Measurements from ENCODE around the gene HIPK2. TPM values are rescaled to one million over a fixed set of nuclear protein-coding genes. Genes with fewer than 3 reads are reported as not detected.

Gene HIPK2
- total RNA-seq, 1 donor = 28.8 TPM

DNA sequence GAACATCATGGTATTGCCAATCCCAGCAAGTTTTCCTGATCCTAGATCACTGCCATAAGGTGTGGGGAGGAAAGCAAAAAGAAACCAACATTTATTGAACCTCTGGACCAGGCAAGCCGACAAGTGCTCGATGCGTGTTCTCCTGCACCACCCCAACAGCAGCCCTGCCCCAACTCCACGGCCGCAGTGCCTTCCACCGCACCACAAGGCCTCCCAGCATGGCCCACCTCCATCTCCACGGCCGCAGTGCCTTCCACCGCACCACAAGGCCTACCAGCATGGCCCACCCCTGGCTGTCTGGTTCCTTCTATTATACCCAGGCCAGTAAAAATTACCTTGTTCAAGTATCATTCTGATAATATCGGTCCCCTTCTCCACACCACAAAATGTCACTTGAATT is 8.7 kb downstream of the HIPK2 start:
- H3K4me3 ChIP-seq (ENCODE audit: low read depth, low read length) = no peak overlapping the region
- TF ChIP-seq, protein P1, sequence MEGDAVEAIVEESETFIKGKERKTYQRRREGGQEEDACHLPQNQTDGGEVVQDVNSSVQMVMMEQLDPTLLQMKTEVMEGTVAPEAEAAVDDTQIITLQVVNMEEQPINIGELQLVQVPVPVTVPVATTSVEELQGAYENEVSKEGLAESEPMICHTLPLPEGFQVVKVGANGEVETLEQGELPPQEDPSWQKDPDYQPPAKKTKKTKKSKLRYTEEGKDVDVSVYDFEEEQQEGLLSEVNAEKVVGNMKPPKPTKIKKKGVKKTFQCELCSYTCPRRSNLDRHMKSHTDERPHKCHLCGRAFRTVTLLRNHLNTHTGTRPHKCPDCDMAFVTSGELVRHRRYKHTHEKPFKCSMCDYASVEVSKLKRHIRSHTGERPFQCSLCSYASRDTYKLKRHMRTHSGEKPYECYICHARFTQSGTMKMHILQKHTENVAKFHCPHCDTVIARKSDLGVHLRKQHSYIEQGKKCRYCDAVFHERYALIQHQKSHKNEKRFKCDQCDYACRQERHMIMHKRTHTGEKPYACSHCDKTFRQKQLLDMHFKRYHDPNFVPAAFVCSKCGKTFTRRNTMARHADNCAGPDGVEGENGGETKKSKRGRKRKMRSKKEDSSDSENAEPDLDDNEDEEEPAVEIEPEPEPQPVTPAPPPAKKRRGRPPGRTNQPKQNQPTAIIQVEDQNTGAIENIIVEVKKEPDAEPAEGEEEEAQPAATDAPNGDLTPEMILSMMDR (IDR thresholded peaks at IDR 0.05; ENCODE audit: insufficient read depth, low read length) = no peak
- no peak for DNase-seq (ENCODE audit: low read depth)

GRCh38 chr7:139768249-139768824 is 9.5 kb downstream of the HIPK2 start:
- H3K4me3 ChIP-seq (ENCODE audit: low read depth, low read length) = no peak overlapping the region
- TF ChIP-seq, protein P1 (IDR thresholded peaks at IDR 0.05; ENCODE audit: insufficient read depth, low read length) = no peak
- no peak for DNase-seq (ENCODE audit: low read depth)

GRCh38 chr7:139767561-139767982 is 10.2 kb downstream of the HIPK2 start:
- TF ChIP-seq, protein P1 (IDR thresholded peaks at IDR 0.05; ENCODE audit: insufficient read depth, low read length) = no peak

DNA sequence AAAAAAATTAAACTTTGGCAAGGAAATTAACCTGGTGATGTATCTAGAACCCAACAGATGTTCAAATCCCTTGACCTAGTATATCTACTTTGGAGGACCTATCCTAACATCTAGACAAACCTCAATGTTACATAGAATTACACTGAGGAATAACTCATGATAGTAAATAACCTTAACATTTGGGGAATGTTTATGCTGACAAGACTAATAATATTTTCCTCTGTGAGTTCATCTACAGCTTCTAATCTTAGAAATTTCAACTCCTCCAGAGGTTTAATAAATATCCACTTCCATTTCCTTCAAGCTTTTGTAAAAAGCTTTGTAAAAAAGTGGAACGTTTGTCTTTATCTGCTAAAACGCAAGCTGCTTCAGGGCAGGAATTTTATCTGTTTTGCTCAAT is 12.7 kb downstream of the HIPK2 start:
- no peak for DNase-seq (ENCODE audit: low read depth)
- TF ChIP-seq, protein P1 (IDR thresholded peaks at IDR 0.05; ENCODE audit: insufficient read depth, low read length) = no peak
- no peak overlapping the region for H3K4me3 ChIP-seq (ENCODE audit: low read depth, low read length)

More at GRCh38 chr7:139767561-139767982, 10.2 kb downstream of the HIPK2 start:
- H3K4me3 ChIP-seq (ENCODE audit: low read depth, low read length) = no peak overlapping the region
- DNase-seq (ENCODE audit: low read depth) = peak; percentile 16

DNA sequence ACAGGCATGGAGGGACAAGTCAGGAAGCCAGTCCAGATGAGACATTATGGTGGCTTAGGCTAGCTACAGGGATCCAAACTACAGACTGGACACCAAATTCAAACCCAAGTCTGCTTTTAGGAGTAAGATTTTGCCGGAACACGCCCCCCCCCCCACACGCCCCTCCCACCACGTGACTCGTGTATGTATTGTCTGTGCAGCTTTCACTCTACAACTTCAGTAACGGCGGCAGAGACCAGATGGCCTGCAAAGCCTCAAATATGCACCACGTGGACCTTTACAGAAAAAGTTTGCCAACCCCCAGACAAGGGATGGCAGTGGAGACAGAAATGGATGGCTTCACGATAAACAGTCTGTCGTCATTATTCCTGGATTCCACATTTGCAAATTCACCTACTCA is 14.5 kb downstream of the HIPK2 start:
- TF ChIP-seq, protein P1 (IDR thresholded peaks at IDR 0.05; ENCODE audit: insufficient read depth, low read length) = no peak
- no peak overlapping the region for H3K4me3 ChIP-seq (ENCODE audit: low read depth, low read length)
- DNase-seq (ENCODE audit: low read depth) = no peak

GRCh38 chr7:139762886-139763285 is 14.9 kb downstream of the HIPK2 start:
- H3K4me3 ChIP-seq (ENCODE audit: low read depth, low read length) = no peak overlapping the region
- DNase-seq (ENCODE audit: low read depth) = peak; percentile 66
- TF ChIP-seq, protein P1 (IDR thresholded peaks at IDR 0.05; ENCODE audit: insufficient read depth, low read length) = no peak

- TF ChIP-seq, protein P1 (IDR thresholded peaks at IDR 0.05; ENCODE audit: insufficient read depth, low read length) = no peak
- no peak overlapping the region for H3K4me3 ChIP-seq (ENCODE audit: low read depth, low read length)
- no peak for DNase-seq (ENCODE audit: low read depth)
These were observed 19.4 kb downstream of the HIPK2 start for GRCh38 chr7:139758388-139758787.
